Esophagus squamous epithelium (tissue), 5 donors: ENCODE results near the gene AHI1. TPM values are rescaled to one million over a fixed set of nuclear protein-coding genes. Genes with fewer than 3 reads are reported as not detected.

Source experiments
- DNase-seq: peaks from one replicate; lab custom pipeline; 2025; lab: John Stamatoyannopoulos, UW
- H3K27ac ChIP-seq, 4 donors: fragments of 200-600 bp; sonication (generic); one replicate each; pipeline ENCODE4 v1.5.1; 2016 to 2019; ENCODE audit warnings: mild to moderate bottlenecking in 1 of 4
- H3K27me3 ChIP-seq, 4 donors: fragments of 200-600 bp; sonication (generic); 1 replicate in 3 of 4; 2 replicates in 1 of 4; pipeline versions ENCODE4 v1.5.1 to v1.6.0; 2017 to 2021; ENCODE audit warnings: antibody characterized with exemption in 1 of 4
- H3K36me3 ChIP-seq, 3 donors: fragments of 200-600 bp; sonication (generic); one replicate each; pipeline ENCODE4 v1.5.1; 2016 to 2019
- H3K4me1 ChIP-seq, 3 donors: fragments of 200-600 bp; sonication (generic); one replicate each; pipeline ENCODE4 v1.5.1; 2017 to 2019
- H3K4me3 ChIP-seq, 4 donors: fragments of 200-600 bp; sonication (generic); 1 replicate in 3 of 4; 2 replicates in 1 of 4; pipeline ENCODE4 v1.5.1; 2016 to 2019; ENCODE audit warnings: mild to moderate bottlenecking in 2 of 4, moderate library complexity in 1 of 4
- H3K9me3 ChIP-seq, 3 donors: fragments of 200-600 bp; sonication (generic); one replicate each; pipeline ENCODE4 v1.5.1; 2016 to 2019
- POLR2A ChIP-seq, 4 donors: fragments of 450-650 bp; IDR thresholded peaks; one replicate each; pipeline ENCODE4 v1.6.1; 2017; ENCODE audit warnings: antibody characterized with exemption in 4 of 4, mild to moderate bottlenecking in 4 of 4, moderate library complexity in 3 of 4
- WGBS, 2 donors: methylation state at CpG; one replicate each; pipeline ENCODE4 v1.1.5; 2018; 5-methylcytosine and 5-hydroxymethylcytosine counted together
- intact Hi-C: fragments of 100-400 bp; cut with DNase I; formaldehyde crosslinking; loops from one replicate; pipeline ENCODE4 v1.15.0; 2022
- total RNA-seq, 4 donors: library from RNA; depleted of rRNA; stranded (reverse); fragments of >200 nt; gene quantifications; one replicate each; pipeline ENCODE4 v1.1.0, GENCODE V29; 2016
- TF ChIP-seq, protein P1 (sequence below), 6 experiments: fragments of 450-650 bp in 4 of 6; fragments of 200-600 bp in 2 of 6; sonication (generic) in 2 of 6; IDR thresholded peaks; one replicate each; pipeline ENCODE4 v1.5.1; 2016 to 2019; ENCODE audit warnings: antibody characterized with exemption in 6 of 6, mild to moderate bottlenecking in 4 of 6, moderate library complexity in 4 of 6
- donor health status: DM: yes; HTN: yes; CAD: no.

Gene AHI1
- total RNA-seq, 4 donors from 2014 or later: 4.5 to 24.2 (median 7.6) TPM

- intact Hi-C loops: no loop called here
- no peaks in the 10 kb centered on the region for H3K27me3 ChIP-seq
- H3K9me3 ChIP-seq: no peaks in the 10 kb centered on the region
- 73 to 76% methylated on average over 4 of the region's 4 CpGs for WGBS, 2 donors
- H3K36me3 ChIP-seq: no peaks in the 10 kb centered on the region
- DNase-seq: no peak
- peaks cover 0 to 10% (median 0%) of the 10 kb centered on the region in 3 donors for H3K4me1 ChIP-seq
- H3K4me3 ChIP-seq: no peak overlapping the region
- no peak for TF ChIP-seq POLR2A (IDR thresholded peaks at IDR 0.05)
- TF ChIP-seq, protein P1, sequence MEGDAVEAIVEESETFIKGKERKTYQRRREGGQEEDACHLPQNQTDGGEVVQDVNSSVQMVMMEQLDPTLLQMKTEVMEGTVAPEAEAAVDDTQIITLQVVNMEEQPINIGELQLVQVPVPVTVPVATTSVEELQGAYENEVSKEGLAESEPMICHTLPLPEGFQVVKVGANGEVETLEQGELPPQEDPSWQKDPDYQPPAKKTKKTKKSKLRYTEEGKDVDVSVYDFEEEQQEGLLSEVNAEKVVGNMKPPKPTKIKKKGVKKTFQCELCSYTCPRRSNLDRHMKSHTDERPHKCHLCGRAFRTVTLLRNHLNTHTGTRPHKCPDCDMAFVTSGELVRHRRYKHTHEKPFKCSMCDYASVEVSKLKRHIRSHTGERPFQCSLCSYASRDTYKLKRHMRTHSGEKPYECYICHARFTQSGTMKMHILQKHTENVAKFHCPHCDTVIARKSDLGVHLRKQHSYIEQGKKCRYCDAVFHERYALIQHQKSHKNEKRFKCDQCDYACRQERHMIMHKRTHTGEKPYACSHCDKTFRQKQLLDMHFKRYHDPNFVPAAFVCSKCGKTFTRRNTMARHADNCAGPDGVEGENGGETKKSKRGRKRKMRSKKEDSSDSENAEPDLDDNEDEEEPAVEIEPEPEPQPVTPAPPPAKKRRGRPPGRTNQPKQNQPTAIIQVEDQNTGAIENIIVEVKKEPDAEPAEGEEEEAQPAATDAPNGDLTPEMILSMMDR (IDR thresholded peaks at IDR 0.05): no peak
- no peak overlapping the region for H3K27ac ChIP-seq
These were observed 240.7 kb downstream of the AHI1 start for GRCh38 chr6:135256866-135257265.

GRCh38 chr6:135254471-135254870, 243.1 kb downstream of the AHI1 start:
- WGBS, 2 donors: 60 to 73% methylated on average over 1 of the region's 1 CpG
- no peak for DNase-seq
- H3K4me3 ChIP-seq: no peak overlapping the region

DNA sequence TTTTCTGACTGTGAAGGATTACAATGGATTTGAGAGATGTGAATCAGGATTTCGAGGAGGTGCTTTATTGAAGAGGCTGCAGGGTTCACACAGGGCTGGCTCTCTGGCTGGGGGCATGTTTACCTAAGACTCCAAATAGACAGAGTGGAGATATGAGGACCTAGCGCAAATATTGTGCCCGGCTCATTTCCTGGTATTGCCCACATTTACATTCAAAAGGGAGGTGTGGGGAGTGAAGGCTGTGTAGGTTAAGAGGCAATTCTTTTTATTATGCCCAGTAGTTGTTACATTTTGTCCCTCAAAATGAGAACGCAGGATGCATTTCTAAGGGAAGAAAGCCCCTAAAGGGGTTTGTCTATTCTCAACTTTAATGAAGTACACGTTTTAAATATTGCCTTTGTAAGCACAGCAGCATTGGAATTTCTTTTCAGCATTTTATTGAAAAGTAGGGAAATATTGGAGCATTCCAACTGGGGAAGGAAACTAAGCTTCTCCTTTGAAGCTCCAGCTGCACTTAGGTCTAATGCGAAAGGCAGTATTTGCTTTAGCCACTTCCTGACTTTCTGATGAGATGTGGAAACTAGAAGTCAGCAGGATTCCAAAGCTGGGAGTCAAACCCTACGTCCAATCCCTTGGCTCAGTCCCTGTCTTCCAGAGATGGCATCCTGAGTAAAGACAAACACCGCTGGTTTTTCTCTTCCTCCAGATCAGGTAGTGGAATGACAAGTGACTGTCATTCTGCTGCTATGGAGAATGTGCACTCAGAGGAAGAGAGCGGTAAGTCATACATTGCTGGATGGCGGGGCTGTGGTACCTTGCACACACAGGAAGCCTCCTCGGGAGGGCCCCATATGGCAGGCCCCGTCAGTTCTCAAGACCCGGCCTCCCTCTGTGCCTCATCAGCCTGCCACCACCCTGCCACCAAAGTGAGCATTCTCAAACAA, 245.8 kb downstream of the AHI1 start:
- Histone ChIP-seq H3K9me3 (no peaks in the 10 kb centered on the region), H3K27ac (no peak overlapping the region), H3K36me3 (no peaks in the 10 kb centered on the region), H3K27me3 (no peaks in the 10 kb centered on the region), H3K4me1 (peaks cover 0 to 14% (median 0%) of the 10 kb centered on the region in 3 donors), H3K4me3 (no peak overlapping the region)
- WGBS, 2 donors: 56 to 74% methylated on average over 8 to 13 of the region's 13 CpGs
- TF ChIP-seq, protein P1 (IDR thresholded peaks at IDR 0.05): no peak
- no peak for TF ChIP-seq POLR2A (IDR thresholded peaks at IDR 0.05)
- intact Hi-C loops: no loop called here
- DNase-seq: no peak

More at GRCh38 chr6:135254471-135254870, 243.1 kb downstream of the AHI1 start:
- no peaks in the 10 kb centered on the region for H3K27me3 ChIP-seq
- intact Hi-C loops: no loop called here
- H3K36me3 ChIP-seq: no peaks in the 10 kb centered on the region
- H3K27ac ChIP-seq: no peak overlapping the region
- no peaks in the 10 kb centered on the region for H3K9me3 ChIP-seq
- TF ChIP-seq, protein P1 (IDR thresholded peaks at IDR 0.05): no peak
- TF ChIP-seq POLR2A (IDR thresholded peaks at IDR 0.05): no peak
- H3K4me1 ChIP-seq: peaks cover 0 to 24% (median 0%) of the 10 kb centered on the region in 3 donors

DNA sequence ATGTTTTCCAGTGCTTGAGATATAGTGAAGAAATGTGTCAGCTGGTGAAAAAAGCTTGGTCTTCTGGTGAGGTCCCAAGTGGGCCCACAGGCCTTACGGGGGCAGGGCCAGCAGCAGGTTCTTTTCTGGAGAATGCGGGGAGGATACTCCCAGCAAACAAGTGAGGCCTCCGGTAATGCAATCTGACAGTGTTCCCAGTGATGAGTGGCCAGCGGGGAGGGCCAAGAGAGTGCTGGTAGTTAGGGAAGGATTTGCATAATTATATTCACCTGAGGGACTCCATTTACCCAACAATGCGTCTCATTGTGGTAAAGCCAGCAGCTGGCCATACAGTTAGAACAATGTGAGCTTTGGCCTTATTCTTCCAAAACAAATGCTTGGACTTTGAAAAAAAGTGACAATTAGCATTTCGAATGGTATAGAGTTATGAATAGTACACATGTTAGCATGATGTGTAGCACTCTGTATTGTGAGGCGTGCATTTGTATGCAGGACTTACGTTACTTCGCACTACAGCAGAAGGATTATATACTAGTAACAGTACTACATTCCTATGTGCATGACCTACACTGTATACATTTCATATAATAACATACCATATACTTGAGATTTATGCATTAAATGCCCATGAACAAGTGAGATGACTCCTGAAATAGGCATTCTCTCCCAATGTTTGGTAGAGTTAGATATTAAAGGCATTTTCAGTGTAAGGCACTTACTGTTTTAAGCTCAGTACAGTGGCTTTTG, 246.6 kb downstream of the AHI1 start:
- no peaks in the 10 kb centered on the region for H3K36me3 ChIP-seq
- no peaks in the 10 kb centered on the region for H3K9me3 ChIP-seq
- no peak overlapping the region for H3K4me3 ChIP-seq
- intact Hi-C loops: no loop called here
- no peak overlapping the region for H3K27ac ChIP-seq
- TF ChIP-seq, protein P1 (IDR thresholded peaks at IDR 0.05): no peak
- no peak for TF ChIP-seq POLR2A (IDR thresholded peaks at IDR 0.05)
- no peak for DNase-seq
- no peaks in the 10 kb centered on the region for H3K27me3 ChIP-seq
- peaks cover 0 to 14% (median 0%) of the 10 kb centered on the region in 3 donors for H3K4me1 ChIP-seq
- 90 to 93% methylated on average over 9 of the region's 9 CpGs for WGBS, 2 donors
